Ascending aorta (tissue), 2 donors: Measurements from ENCODE around the gene SEMA3F. TPM values are rescaled to one million over a fixed set of nuclear protein-coding genes. Genes with fewer than 3 reads are reported as not detected.
A peak's percentile ranks its signal among the peaks of the same experiment; 100 is the strongest.

Experiments used
- DNase-seq, 2 donors: peaks; one replicate each; pipeline ENCODE4 v3.0.0-alpha.2; 2019; ENCODE audit warnings: low spot score in 2 of 2
- H3K27ac ChIP-seq, 2 donors: fragments of 200-600 bp; sonication (generic); one replicate each; pipeline ENCODE4 v1.5.1; 2016 to 2017; ENCODE audit warnings: mild to moderate bottlenecking in 1 of 2
- H3K27me3 ChIP-seq: fragments of 200-600 bp; sonication (generic); one replicate; pipeline ENCODE4 v1.5.1; 2017
- H3K36me3 ChIP-seq, 2 donors: fragments of 200-600 bp; sonication (generic); one replicate each; pipeline ENCODE4 v1.5.1; 2016
- H3K4me1 ChIP-seq, 2 donors: fragments of 200-600 bp; sonication (generic); one replicate each; pipeline ENCODE4 v1.5.1; 2016 to 2017; ENCODE audit warnings: mild to moderate bottlenecking in 1 of 2
- H3K4me3 ChIP-seq, 2 donors: fragments of 200-600 bp; sonication (generic); one replicate each; pipeline ENCODE4 v1.5.1; 2016 to 2017; ENCODE audit warnings: mild to moderate bottlenecking in 1 of 2
- H3K9me3 ChIP-seq, 2 donors: fragments of 200-600 bp; sonication (generic); one replicate each; pipeline ENCODE4 v1.5.1; 2016
- intact Hi-C: fragments of 100-400 bp; cut with DNase I; formaldehyde crosslinking; loops from one replicate; pipeline ENCODE4 v1.15.1; 2023
- total RNA-seq: library from RNA; depleted of rRNA; stranded (reverse); fragments of >200 nt; gene quantifications from one replicate; pipeline ENCODE4 v1.1.0, GENCODE V29; 2016
- TF ChIP-seq, protein P1 (sequence below), 3 experiments: fragments of 200-600 bp in 2 of 3; fragments of 450-650 bp in 1 of 3; sonication (generic) in 2 of 3; IDR thresholded peaks; one replicate each; pipeline ENCODE4 v1.5.1; 2016 to 2019; ENCODE audit warnings: antibody characterized with exemption in 3 of 3, mild to moderate bottlenecking in 1 of 3, moderate library complexity in 1 of 3

SEMA3F gene
- total RNA-seq, 1 donor from 2014 or later, result 75.0 TPM

DNA sequence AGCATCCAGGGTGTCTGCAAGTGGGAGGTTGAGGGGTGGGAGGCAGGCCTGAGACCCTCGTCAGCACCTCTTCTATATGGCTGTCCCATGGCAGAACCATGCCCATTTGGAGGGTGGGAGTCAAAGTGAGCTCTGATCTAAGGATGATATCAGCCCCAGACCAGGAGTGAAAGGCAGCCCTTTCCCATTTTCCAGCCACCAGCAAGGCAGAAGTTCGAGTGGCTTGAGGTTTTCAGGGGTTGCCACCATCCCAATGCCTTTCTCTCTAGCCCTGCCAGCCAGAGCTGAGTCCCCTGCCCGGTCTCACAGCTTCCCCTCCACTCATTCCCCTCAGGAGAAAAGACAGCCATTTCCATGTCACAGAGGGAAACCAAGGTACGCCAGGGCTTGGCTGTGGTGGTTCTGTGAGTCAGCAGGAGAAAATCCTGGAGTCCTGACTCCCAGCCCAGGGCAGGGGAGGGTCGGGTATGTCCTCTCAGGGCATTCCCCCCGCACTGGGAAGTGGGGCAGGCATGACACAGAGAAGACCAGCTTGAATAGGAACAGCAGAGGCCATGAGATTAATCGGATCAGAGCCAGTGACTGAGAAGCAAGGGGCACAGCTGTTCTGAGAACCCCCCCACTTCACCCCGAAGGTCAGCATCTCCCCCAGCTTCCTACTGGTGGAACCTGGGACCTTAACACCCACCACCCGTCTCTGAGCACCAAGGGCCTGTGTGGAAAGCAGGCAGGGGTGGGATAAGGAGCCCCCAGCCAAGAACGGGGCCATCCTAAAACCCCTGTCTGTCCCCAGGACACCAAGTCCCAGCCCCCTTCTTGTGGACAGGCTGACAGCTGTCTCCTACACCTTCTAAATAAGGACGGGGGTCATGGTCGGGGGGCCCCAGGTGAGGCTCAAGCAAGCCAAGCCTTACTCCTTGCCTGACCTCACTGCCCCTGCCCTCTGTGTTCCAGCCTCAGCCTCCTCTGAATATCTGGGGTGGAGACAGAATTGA lies 49.0 kb downstream of the SEMA3F start:
- no peak for DNase-seq
- Histone ChIP-seq H3K4me3 (no peak overlapping the region), H3K4me1 (peaks cover 12 to 15% of the 10 kb centered on the region in 2 donors), H3K27ac (no peak overlapping the region), H3K36me3 (no peaks in the 10 kb centered on the region), H3K27me3 (no peaks in the 10 kb centered on the region), H3K9me3 (no peaks in the 10 kb centered on the region)
- TF ChIP-seq, protein P1, sequence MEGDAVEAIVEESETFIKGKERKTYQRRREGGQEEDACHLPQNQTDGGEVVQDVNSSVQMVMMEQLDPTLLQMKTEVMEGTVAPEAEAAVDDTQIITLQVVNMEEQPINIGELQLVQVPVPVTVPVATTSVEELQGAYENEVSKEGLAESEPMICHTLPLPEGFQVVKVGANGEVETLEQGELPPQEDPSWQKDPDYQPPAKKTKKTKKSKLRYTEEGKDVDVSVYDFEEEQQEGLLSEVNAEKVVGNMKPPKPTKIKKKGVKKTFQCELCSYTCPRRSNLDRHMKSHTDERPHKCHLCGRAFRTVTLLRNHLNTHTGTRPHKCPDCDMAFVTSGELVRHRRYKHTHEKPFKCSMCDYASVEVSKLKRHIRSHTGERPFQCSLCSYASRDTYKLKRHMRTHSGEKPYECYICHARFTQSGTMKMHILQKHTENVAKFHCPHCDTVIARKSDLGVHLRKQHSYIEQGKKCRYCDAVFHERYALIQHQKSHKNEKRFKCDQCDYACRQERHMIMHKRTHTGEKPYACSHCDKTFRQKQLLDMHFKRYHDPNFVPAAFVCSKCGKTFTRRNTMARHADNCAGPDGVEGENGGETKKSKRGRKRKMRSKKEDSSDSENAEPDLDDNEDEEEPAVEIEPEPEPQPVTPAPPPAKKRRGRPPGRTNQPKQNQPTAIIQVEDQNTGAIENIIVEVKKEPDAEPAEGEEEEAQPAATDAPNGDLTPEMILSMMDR (IDR thresholded peaks at IDR 0.05), result no peak
- intact Hi-C loops, result no loop called here

DNA sequence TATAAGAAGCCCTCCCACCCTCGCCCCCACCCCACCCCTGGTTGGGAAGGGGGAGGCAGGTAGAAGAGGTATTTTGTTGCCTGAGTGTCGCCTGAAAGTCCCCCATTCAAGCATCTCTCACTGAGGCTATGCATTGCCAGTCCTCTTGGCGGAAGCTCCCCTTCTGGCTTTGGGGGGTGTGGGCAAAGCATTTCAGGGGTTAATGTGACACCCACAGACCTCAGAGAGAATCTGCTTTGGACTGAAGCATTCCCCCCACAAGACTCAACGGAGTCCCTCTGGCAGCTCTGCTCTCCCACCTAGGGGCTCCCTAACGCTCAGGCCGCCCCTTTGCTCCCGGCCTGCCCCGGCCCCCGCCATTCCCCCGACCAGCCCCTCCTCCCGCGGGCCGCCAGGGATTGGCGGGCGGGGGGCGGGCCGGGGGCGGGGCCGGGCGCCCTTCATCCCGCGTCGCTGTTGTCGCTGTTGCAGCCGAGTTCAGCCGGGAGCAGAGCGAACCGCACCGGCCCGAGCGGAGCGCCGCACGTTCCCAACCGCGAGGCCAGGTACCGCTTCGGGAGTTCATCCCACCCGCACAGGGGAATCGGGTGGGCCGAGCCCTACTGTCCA lies 49.8 kb downstream of the SEMA3F start, which contains the start of gene SLC38A3:
Gene SLC38A3, plus strand, starts transcription at position 468 of the 609 bp plus-strand sequence. CDS start 8,929 bp downstream, outside the sequence.
- Histone ChIP-seq H3K4me1 (peaks cover 12 to 15% of the 10 kb centered on the region in 2 donors), H3K4me3 (peak within 1 kb of the TSS; percentile 55 to 72), H3K27me3 (no peaks in the 10 kb centered on the region), H3K27ac (no peak within 1 kb of the TSS), H3K36me3 (no peaks in the 10 kb centered on the region), H3K9me3 (no peaks in the 10 kb centered on the region)
- TF ChIP-seq, protein P1 (IDR thresholded peaks at IDR 0.05), result no peak
- intact Hi-C loops, result no loop called here
- DNase-seq, result no peak

DNA sequence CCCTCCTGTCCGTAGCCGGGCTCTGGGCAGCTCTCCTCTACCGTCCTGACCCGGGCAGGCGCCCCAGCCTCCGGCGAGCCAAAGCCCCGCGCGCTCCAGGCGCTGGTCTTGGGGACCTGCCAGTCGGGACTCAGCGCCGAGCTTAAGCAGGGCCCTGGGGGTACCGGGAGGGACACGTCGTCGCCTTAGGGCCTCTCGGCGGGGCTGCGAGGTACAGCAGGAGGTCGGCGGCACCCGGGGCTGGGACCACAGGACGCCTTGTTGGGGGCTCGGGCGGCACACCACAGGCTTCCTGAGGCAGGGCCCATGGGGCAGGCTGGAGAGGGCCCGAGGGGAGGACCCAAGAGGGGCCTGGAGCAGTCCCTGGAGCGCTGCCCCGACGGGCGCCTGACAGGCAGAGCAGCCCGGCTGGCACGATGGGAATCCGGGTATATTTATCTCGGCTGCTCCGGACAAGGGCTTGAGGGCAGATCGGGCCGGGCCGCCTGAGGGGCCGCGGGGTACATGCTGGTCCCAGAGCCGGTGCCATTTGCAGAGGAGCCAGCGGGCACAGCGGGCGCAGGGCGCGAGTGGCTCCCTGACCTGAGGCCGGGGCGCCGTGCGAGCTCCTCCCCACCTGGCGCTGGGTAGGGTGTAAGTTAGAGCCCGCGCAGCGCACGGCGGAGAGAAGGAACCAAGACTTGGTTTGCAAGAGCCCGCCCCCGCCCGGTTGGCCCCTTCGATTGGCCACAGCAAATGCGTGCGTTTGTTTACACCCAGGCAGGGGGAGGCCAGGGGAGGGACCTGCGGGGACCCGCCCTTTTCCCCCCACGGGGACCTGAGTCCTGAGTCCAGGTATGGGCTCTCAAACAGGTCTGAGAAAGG lies 50.5 kb downstream of the SEMA3F start:
- H3K36me3 ChIP-seq, result no peaks in the 10 kb centered on the region
- no peak overlapping the region for H3K27ac ChIP-seq
- H3K4me3 ChIP-seq, result peak overlapping the region; percentile 55 to 72
- peaks cover 12 to 15% of the 10 kb centered on the region in 2 donors for H3K4me1 ChIP-seq
- TF ChIP-seq, protein P1 (IDR thresholded peaks at IDR 0.05), result no peak
- H3K27me3 ChIP-seq, result no peaks in the 10 kb centered on the region
- no peak for DNase-seq
- intact Hi-C loops, result no loop called here
- no peaks in the 10 kb centered on the region for H3K9me3 ChIP-seq

DNA sequence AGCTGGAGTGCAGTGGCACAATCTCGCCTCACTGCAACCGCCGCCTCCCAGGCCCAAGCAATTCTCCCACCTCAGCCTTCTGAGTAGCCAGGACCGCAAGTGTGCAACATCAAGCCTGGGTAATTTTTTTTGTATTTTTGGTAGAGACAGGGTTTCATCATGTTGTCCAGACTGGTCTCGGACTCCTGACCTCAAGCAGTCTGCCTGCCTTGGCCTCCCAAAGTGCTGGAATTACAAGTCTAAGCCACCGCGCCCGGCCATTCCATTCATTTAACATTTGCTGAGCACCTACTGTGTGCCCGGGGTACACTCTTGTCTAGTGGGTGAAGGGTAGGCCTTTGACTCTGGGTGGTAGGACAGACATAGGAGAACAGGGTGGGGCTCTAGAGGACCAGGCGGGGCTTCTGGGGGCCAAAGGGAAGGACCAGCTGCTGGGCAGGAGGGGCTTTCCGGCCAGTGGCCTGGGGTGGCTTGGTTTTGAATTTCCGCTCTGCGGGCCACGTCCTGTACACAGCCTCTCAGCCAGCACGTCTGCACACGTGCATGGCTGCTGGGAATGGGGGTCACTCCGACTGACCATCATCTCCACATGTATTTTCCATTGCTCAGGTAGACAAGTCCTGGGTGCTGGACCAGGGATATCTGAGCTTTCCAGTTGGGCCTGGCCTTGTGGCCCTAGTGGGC lies 52.4 kb downstream of the SEMA3F start:
- TF ChIP-seq, protein P1 (IDR thresholded peaks at IDR 0.05), result no peak
- Histone ChIP-seq H3K27me3 (no peaks in the 10 kb centered on the region), H3K27ac (no peak overlapping the region), H3K4me1 (peaks cover 12 to 15% of the 10 kb centered on the region in 2 donors), H3K9me3 (no peaks in the 10 kb centered on the region), H3K4me3 (no peak overlapping the region), H3K36me3 (no peaks in the 10 kb centered on the region)
- no peak for DNase-seq
- intact Hi-C loops, result no loop called here
